Measurements from ENCODE around the gene AMPH.

Gene AMPH

DNA sequence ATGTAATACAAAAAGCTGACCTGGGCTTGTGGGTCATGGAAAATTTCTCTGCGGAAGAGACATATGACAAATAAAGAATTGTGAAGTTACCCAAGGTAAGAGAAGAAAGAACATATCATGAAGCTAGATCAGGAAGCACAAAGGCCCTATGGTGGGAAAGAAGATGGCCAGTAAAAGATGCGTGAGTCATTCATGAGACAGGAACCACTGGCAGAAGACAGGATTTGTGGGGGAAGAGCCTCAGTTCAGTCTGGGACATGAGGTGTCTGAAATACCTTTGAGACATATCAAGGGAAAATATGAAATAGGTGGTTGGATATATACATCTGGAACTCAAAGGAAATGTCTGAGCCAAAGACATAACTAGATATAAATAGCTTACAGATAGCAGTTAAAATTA, 27.7 kb upstream of the AMPH start:
- no peaks in the 10 kb centered on the region for H3K9me3 ChIP-seq (ENCODE audit: low read length)
- no peaks in the 10 kb centered on the region for H3K4me1 ChIP-seq (ENCODE audit: insufficient read depth, low read length)
- no peaks in the 10 kb centered on the region for H3K36me3 ChIP-seq (ENCODE audit: insufficient read depth, low read length)
- no peak overlapping the region for H3K4me3 ChIP-seq (ENCODE audit: low read length)
- no peaks in the 10 kb centered on the region for H3K27me3 ChIP-seq (ENCODE audit: insufficient read depth, low read length)
- no peak overlapping the region for H2AFZ ChIP-seq (ENCODE audit: low read depth, low read length)

DNA sequence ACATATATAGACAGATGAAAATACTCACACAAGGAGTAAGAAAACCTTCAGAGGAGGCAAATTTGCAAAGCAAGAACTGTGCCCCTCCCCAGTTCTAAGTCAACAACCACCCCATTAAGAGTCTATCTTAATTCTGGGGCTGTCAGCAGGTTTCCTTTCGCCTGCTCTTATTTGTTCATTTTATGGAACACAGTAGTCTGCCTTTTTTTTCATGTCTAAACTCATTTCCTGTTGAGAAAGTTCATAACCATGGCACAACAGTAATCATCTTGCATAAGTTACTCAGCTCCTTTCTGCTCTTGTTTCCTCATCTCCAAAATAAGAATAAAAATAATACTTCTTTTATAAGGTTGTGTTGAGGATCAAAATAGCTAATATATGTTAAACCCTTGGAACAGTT, 25.8 kb upstream of the AMPH start:
- Histone ChIP-seq H2AFZ (ENCODE audit: low read depth, low read length) (no peak overlapping the region), H3K9me3 (ENCODE audit: low read length) (no peaks in the 10 kb centered on the region), H3K36me3 (ENCODE audit: insufficient read depth, low read length) (no peaks in the 10 kb centered on the region), H3K4me1 (ENCODE audit: insufficient read depth, low read length) (no peaks in the 10 kb centered on the region), H3K4me3 (ENCODE audit: low read length) (no peak overlapping the region), H3K27me3 (ENCODE audit: insufficient read depth, low read length) (no peaks in the 10 kb centered on the region)

DNA sequence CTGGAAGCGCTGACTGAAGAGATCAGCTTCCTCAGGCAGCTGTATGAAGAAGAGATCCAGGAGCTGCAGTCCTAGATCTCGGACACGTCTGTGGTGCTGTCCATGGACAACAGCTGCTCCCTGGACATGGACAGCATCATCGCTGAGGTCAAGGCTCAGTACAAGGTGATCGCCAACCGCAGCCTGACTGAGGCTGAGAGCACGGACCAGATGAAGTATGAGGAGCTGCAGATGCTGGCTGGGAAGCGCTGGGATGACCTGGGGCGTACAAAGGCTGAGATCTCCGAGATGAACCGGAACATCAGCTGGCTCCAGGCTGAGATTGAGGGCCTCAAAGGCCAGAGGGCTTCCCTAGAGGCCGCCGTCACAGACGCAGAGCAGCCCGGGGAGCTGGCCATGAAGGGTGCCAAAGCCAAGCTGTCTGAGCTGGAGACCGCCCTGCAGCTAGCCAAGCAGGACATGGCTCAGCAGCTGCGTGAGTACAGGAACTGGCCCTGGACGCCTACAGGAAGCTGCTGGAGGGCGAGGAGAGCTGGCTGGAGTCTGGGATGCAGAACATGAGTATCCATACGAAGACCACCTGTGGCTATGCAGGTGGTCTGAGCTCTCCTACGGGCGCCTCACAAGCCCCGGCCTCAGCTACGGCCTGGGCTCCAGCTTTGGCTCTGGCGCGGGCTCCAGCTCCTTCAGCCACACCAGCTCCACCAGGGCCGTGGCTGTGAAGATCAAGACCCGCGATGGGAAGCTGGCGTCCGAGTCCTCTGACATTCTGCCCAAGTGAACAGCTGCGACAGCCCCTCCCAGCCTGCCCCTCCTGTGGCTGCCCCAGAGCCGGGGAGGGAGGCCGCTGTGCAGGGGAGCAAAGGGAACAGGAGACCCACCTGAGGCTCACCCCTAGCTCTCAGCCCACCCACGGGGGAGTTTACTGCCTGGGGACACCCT, 24.9 kb upstream of the AMPH start:
- Histone ChIP-seq H3K36me3 (ENCODE audit: insufficient read depth, low read length) (no peaks in the 10 kb centered on the region), H3K4me3 (ENCODE audit: low read length) (no peak overlapping the region), H3K9me3 (ENCODE audit: low read length) (no peaks in the 10 kb centered on the region), H2AFZ (ENCODE audit: low read depth, low read length) (no peak overlapping the region), H3K27me3 (ENCODE audit: insufficient read depth, low read length) (no peaks in the 10 kb centered on the region), H3K4me1 (ENCODE audit: insufficient read depth, low read length) (no peaks in the 10 kb centered on the region)

DNA sequence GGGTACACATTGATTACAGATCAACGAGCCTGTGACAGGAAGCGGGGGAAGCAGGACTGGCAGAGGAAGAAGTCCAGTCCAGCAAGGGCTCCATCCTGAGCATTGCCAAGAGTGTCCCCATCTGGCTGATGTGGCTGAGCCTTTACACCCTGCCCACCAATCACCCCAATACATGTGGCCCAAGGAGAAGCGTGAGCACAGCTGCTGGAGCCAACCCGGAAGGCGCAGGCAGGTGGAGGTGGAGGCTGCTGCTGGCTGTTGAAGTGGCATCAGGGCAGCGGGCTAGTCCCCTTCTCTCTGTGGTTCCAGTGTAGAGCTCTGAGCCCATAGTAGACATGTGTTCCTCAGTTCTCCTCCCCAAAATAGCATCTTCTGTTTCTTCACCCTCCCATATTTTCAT, 6.8 kb upstream of the AMPH start:
- H3K4me3 ChIP-seq (ENCODE audit: low read length) = no peak overlapping the region

DNA sequence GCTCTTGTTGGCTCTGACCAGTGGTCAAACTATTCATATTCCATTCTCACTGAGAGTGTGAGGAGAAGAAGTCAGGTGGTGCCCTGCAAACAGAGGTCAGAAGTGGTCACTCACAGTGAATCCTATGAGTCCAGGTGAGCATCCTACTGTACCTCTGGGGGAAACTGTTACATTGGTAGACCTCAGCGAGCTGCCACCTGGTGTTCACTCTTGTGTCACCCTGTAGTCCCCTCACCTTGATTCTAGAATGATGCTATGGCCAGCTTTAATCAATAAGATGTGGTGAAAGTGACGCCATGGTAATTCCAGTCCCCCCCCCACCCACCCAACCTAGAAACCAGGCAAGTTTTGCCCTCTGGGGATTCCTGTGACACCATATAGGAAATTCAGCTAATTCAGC, 1.2 kb upstream of the AMPH start:
- H3K36me3 ChIP-seq (ENCODE audit: insufficient read depth, low read length) = no peaks in the 10 kb centered on the region
- no peaks in the 10 kb centered on the region for H3K9me3 ChIP-seq (ENCODE audit: low read length)
- H3K27me3 ChIP-seq (ENCODE audit: insufficient read depth, low read length) = peaks cover 2% of the 10 kb centered on the region
- H2AFZ ChIP-seq (ENCODE audit: low read depth, low read length) = no peak overlapping the region
- H3K4me3 ChIP-seq (ENCODE audit: low read length) = no peak overlapping the region
- peaks cover 9% of the 10 kb centered on the region for H3K4me1 ChIP-seq (ENCODE audit: insufficient read depth, low read length)

More for the DNA sequence above, 6.8 kb upstream of the AMPH start:
- no peaks in the 10 kb centered on the region for H3K9me3 ChIP-seq (ENCODE audit: low read length)
- H3K4me1 ChIP-seq (ENCODE audit: insufficient read depth, low read length) = no peaks in the 10 kb centered on the region
- peaks cover 2% of the 10 kb centered on the region for H3K27me3 ChIP-seq (ENCODE audit: insufficient read depth, low read length)
- H3K36me3 ChIP-seq (ENCODE audit: insufficient read depth, low read length) = no peaks in the 10 kb centered on the region
- no peak overlapping the region for H2AFZ ChIP-seq (ENCODE audit: low read depth, low read length)

DNA sequence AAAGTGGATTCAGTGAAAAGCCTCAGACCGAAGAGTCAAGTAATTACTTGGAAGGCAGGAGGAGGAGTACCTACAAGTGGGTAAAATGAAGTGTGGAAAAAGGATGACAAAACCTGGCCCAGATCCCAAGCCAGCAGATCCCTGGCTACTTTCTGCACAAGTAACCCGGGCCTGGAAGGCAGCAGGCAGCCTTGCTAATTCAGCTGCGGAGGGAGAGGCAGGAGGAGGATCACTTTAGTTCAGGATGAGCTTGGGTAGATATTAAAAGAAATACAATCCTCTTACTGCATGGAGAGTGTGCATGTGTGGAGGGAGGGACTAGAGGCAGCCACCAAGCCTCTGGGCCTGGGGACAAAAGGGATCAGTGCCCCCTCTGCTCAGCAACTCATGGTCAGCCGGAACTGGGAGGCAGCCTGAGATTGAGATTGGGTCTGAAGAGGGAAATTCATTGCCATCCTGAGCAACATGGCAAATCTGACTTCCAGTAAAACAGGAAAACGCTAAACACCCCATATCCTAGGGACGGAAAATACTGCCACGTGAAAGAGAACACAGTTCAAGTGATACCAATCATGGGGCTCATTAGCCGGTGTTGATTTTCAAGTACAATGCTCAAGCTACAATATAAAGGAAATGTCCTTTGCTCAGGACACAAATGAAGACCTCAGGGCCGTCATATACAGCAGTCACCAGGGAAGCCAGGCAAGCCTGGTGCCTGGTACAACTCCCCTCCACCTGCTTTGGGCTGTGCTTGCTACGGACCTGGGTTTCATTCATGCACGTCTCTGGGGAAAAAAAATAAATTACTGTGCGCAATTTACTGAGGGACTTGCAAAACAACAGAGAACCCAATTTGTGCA, 1.3 kb downstream of the AMPH start:
- peak overlapping the region; percentile 98 for H2AFZ ChIP-seq (ENCODE audit: low read depth, low read length)
- H3K27me3 ChIP-seq (ENCODE audit: insufficient read depth, low read length) = no peaks in the 10 kb centered on the region
- H3K4me1 ChIP-seq (ENCODE audit: insufficient read depth, low read length) = peaks cover 9% of the 10 kb centered on the region
- peak overlapping the region; percentile 71 for H3K4me3 ChIP-seq (ENCODE audit: low read length)
- H3K36me3 ChIP-seq (ENCODE audit: insufficient read depth, low read length) = no peaks in the 10 kb centered on the region
- peaks cover 4% of the 10 kb centered on the region for H3K9me3 ChIP-seq (ENCODE audit: low read length)

DNA sequence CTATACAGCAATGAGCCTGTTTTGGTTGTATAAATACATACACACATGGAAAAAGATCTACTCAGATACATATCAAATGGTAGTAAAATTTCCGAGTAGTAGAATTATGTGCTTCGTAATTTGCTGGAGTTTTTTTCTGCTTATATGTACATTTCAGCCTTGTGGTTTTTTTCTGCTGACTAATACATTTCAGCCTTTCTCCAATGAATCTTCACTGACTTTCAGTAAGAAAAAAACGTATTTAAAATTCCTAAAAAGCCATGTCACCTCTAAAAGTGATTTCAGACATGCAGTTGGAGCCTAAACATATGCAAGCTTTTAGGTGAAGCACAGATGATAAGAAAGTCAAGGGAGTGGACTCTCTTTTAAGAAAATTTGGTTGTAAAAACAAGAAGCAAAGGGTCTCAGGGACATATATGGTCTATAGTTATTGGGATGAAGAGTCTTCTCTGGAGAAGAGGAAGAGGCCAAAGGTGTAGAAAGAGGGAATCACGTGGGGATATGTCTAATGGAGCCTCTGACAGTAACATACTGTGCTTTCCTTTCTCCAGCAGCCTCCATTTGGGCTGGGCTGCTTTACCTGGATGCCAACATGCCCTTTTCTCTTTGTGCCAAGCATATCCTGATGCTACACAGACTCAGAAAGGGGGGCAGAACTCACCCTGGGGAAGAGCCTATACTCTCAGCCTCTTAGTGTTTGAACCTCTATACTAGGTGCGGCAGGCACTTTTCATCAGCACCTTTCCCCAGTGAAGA, 2.4 kb downstream of the AMPH start:
- Histone ChIP-seq H3K9me3 (ENCODE audit: low read length) (peaks cover 6% of the 10 kb centered on the region), H3K36me3 (ENCODE audit: insufficient read depth, low read length) (no peaks in the 10 kb centered on the region), H2AFZ (ENCODE audit: low read depth, low read length) (no peak overlapping the region), H3K4me1 (ENCODE audit: insufficient read depth, low read length) (peaks cover 9% of the 10 kb centered on the region), H3K4me3 (ENCODE audit: low read length) (no peak overlapping the region), H3K27me3 (ENCODE audit: insufficient read depth, low read length) (no peaks in the 10 kb centered on the region)

DNA sequence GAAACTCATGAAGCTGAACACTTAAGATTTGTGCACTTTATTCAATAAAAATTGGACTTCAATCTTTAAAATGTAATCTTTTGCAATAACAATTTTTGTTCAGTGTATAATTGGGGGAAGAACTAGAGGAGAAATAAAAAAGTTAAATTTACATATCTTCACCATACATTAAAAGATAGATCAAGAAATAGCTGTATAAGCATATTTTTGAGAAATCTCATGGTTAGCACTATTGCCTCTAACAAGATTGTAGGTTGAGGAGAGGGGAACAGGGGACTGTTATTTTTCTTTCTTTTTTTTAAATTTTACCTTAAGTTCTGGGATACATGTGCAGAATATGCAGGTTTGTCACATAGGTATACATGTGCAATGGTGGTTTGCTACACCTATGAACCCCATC, 5.3 kb downstream of the AMPH start:
- Histone ChIP-seq H2AFZ (ENCODE audit: low read depth, low read length) (no peak overlapping the region), H3K27me3 (ENCODE audit: insufficient read depth, low read length) (no peaks in the 10 kb centered on the region), H3K36me3 (ENCODE audit: insufficient read depth, low read length) (no peaks in the 10 kb centered on the region), H3K4me1 (ENCODE audit: insufficient read depth, low read length) (peaks cover 9% of the 10 kb centered on the region), H3K4me3 (ENCODE audit: low read length) (no peak overlapping the region), H3K9me3 (ENCODE audit: low read length) (peaks cover 6% of the 10 kb centered on the region)

DNA sequence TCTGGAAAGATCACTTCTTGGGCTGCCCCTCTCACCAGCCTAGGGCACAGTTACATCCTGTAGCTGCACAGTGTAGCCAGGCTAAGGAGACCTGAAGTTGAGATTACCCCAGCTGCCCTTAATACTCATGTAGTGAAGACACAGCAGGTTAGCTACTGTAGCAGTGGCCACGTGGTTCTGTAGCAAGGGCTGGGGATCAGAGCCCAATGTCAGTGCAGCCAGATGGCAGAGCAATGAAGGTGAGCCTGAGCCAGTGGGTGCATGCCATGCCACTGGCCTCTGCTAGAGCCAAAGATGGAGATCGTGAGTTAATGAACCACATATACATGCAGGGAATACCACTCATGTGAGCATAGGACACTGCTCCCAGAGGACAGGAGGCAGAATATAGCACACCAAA, 15.5 kb downstream of the AMPH start:
- Histone ChIP-seq H2AFZ (ENCODE audit: low read depth, low read length) (no peak overlapping the region), H3K27me3 (ENCODE audit: insufficient read depth, low read length) (no peaks in the 10 kb centered on the region)

DNA sequence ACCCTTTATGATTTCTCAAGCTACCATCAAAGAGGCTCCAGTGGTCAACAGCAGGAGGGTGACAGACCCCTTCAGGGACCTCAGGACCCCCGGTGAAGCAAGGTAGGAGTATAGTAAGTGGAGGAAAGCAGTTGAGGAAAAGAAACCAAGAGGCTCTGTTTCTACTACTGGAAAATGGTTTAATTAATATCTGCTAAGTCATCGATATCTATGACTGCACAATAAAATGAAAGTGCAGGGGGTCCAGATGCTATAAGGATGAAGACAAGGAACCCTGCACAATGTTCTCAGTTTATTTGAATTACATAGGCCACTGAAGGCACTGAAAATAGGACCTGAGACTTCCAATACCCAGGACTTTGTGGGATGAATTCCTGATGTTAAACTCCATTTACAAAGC, 23.7 kb downstream of the AMPH start:
- H3K4me3 ChIP-seq (ENCODE audit: low read length) = no peak overlapping the region
- no peaks in the 10 kb centered on the region for H3K36me3 ChIP-seq (ENCODE audit: insufficient read depth, low read length)
- H3K27me3 ChIP-seq (ENCODE audit: insufficient read depth, low read length) = no peaks in the 10 kb centered on the region
- no peak overlapping the region for H2AFZ ChIP-seq (ENCODE audit: low read depth, low read length)
- no peaks in the 10 kb centered on the region for H3K4me1 ChIP-seq (ENCODE audit: insufficient read depth, low read length)
- H3K9me3 ChIP-seq (ENCODE audit: low read length) = no peaks in the 10 kb centered on the region

More for the DNA sequence above, 15.5 kb downstream of the AMPH start:
- Histone ChIP-seq H3K4me3 (ENCODE audit: low read length) (no peak overlapping the region), H3K36me3 (ENCODE audit: insufficient read depth, low read length) (no peaks in the 10 kb centered on the region), H3K9me3 (ENCODE audit: low read length) (no peaks in the 10 kb centered on the region), H3K4me1 (ENCODE audit: insufficient read depth, low read length) (no peaks in the 10 kb centered on the region)

DNA sequence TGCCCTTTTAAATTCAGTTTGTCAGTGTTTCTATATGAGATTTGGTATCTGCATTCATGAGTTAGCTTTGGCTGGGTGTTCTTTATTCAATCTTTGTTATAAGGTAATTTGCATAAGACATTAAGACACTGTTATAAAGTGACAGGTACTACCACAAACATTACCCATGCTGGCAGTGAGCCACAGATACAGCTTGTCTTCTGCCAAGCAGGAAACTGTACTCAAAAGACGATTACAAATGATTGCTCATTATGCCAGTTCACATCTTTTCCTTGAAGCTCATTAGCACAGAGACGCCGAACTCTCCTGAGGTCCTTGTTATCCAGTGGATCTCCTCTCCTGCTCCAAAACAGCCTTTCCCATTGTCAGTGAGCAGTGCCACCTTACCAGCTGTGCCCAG, 30.4 kb downstream of the AMPH start:
- Histone ChIP-seq H3K27me3 (ENCODE audit: insufficient read depth, low read length) (no peaks in the 10 kb centered on the region), H2AFZ (ENCODE audit: low read depth, low read length) (no peak overlapping the region), H3K4me3 (ENCODE audit: low read length) (no peak overlapping the region), H3K4me1 (ENCODE audit: insufficient read depth, low read length) (no peaks in the 10 kb centered on the region), H3K9me3 (ENCODE audit: low read length) (peaks cover 5% of the 10 kb centered on the region), H3K36me3 (ENCODE audit: insufficient read depth, low read length) (no peaks in the 10 kb centered on the region)

DNA sequence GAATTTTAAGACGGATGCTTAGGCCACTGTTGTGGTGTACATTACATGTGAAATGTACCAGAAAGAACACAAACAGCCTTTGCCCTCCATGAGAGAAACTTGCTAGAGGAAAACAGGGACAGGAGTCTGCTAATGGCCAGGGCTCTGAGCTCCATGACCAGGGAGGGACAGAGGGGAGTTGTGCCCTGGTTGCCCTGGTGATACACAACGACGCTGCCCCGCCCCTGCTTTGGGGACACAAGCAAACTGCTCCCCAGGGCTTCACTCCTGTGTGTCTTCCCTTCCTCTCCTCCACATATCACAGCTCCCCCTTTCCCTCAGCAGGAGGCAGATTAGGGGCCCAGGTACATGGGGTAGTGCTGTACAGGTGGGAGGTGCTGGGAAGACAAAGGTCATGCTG, 36.2 kb downstream of the AMPH start:
- no peaks in the 10 kb centered on the region for H3K9me3 ChIP-seq (ENCODE audit: low read length)
- no peaks in the 10 kb centered on the region for H3K27me3 ChIP-seq (ENCODE audit: insufficient read depth, low read length)
- H3K4me3 ChIP-seq (ENCODE audit: low read length) = no peak overlapping the region
- H3K36me3 ChIP-seq (ENCODE audit: insufficient read depth, low read length) = no peaks in the 10 kb centered on the region
- no peaks in the 10 kb centered on the region for H3K4me1 ChIP-seq (ENCODE audit: insufficient read depth, low read length)
- no peak overlapping the region for H2AFZ ChIP-seq (ENCODE audit: low read depth, low read length)
